Upper lobe of left lung (tissue), 4 donors: ENCODE measurements around the gene GLYR1.

Experiments
- POLR2A ChIP-seq, 4 donors: fragments of 450-650 bp; IDR thresholded peaks; one replicate each; pipeline ENCODE4 v1.5.1; 2016 to 2017; ENCODE audit warnings: antibody characterized with exemption in 4 of 4, mild to moderate bottlenecking in 2 of 4
- POLR2AphosphoS5 ChIP-seq, 2 donors: sonication (generic); formaldehyde crosslinking; IDR thresholded peaks; one replicate each; pipeline ENCODE4 v1.5.1; 2017; ENCODE audit warnings: antibody characterized with exemption in 2 of 2

GRCh38 chr16:4868026-4868425 lies 20.9 kb upstream of the GLYR1 start:
- TF ChIP-seq POLR2A (IDR thresholded peaks at IDR 0.05) (no peak), POLR2AphosphoS5 (IDR thresholded peaks at IDR 0.05) (no peak)
